ENCODE measurements around the gene MAFG. TPM values are rescaled to one million over a fixed set of nuclear protein-coding genes. Genes with fewer than 3 reads are reported as not detected.

MAFG gene
- total RNA-seq, 1 experiment from 2014 or later, result 22.9 TPM

DNA sequence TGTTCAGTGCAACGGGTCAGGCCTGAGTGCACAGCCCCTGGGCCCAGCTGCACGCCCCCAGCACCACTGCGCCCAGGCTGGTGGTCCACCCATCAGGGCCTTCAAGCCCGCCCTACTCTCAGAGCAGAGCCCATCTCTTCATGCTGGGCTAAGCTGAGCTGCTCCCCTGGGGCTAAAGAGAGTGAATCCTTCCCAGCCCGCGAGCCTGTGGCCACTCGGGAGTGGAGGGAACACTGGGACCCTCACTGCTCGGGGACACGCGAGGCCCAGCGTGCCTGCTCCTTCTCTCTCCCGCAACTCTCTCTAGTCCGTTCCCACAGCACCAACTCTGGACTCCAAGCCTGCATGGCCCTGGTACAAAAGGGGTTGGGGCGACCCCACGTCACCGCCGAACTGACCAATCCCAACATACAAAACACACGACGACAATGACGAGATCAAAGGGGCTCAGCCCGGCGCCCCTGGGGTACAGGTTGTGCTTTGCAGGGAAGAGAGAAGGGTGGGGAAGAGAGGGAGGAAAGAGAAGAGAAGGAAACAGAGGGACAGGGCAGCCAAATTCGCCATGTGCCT, 5.5 kb downstream of the MAFG start:
- ATAC-seq (no peak), DNase-seq (no peak)
- Histone ChIP-seq H3K9me3 (ENCODE audit: low read length) (no peaks in the 10 kb centered on the region), H3K27ac (ENCODE audit: low read length) (no peak overlapping the region), H3K4me2 (ENCODE audit: low read length) (no peak overlapping the region), H3F3A (ENCODE audit: low read length, unreplicated experiment) (no peaks in the 10 kb centered on the region), H3K9ac (ENCODE audit: low read length) (no peak overlapping the region), H3K36me3 (ENCODE audit: low read depth, low read length) (peaks cover 7% of the 10 kb centered on the region; the same call in 1 of the 2 replicates), H3K9me2 (replicated peaks; ENCODE audit: low read length) (no peaks in the 10 kb centered on the region), H3K4me3 (ENCODE audit: low read length) (no peak overlapping the region), H3K4me1 (ENCODE audit: insufficient read depth, low read length) (peaks cover 44% of the 10 kb centered on the region), H3K27me3 (ENCODE audit: low read length) (no peaks in the 10 kb centered on the region), H2AFZ (ENCODE audit: low read length) (no peak overlapping the region), H4K20me1 (ENCODE audit: low read length) (no peaks in the 10 kb centered on the region), H3K79me2 (ENCODE audit: low read length) (peaks cover 85% of the 10 kb centered on the region)
- intact Hi-C loops (cut with micrococcal nuclease), result no loop called here
- CTCF ChIA-PET, result no interaction called here
- no TSS peak for BruUV-seq (replicated peaks)
- POLR2A ChIA-PET (ENCODE audit: unreplicated experiment), result no interaction called here
- TF ChIP-seq EZH2phosphoT487 (IDR thresholded peaks at IDR 0.05; ENCODE audit: borderline replicate concordance, low read length) (no peak), CTCF (conservative IDR thresholded peaks at IDR 0.05; ENCODE audit: low read depth, low read length) (no peak), EZH2 (IDR thresholded peaks at IDR 0.05; ENCODE audit: low read length, unreplicated experiment) (no peak)

DNA sequence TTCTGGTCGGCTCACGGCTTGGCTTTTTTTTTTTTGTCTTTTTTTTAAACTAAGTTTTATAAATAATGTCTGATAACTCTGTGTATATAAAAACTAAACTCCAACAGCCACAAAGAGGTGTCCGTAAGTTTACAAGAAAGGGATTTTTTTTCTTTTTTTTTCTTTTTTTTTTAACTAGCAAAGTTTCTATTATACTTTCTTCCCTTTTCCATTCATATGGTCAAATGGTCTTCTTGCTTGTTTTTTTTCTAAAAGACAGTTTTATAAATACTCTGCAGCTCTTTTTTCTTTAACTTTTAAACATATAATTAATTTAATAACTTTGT, 6.0 kb downstream of the MAFG start:
- Histone ChIP-seq H3K9me2 (replicated peaks; ENCODE audit: low read length) (no peaks in the 10 kb centered on the region), H3K9me3 (ENCODE audit: low read length) (no peaks in the 10 kb centered on the region), H4K20me1 (ENCODE audit: low read length) (no peaks in the 10 kb centered on the region), H3K36me3 (ENCODE audit: low read depth, low read length) (peaks cover 7% of the 10 kb centered on the region; the same call in 1 of the 2 replicates), H2AFZ (ENCODE audit: low read length) (no peak overlapping the region), H3K27me3 (ENCODE audit: low read length) (no peaks in the 10 kb centered on the region), H3K4me3 (ENCODE audit: low read length) (no peak overlapping the region), H3K9ac (ENCODE audit: low read length) (no peak overlapping the region), H3K4me1 (ENCODE audit: insufficient read depth, low read length) (peaks cover 50% of the 10 kb centered on the region), H3K4me2 (ENCODE audit: low read length) (no peak overlapping the region), H3K79me2 (ENCODE audit: low read length) (peaks cover 85% of the 10 kb centered on the region), H3K27ac (ENCODE audit: low read length) (no peak overlapping the region), H3F3A (ENCODE audit: low read length, unreplicated experiment) (no peaks in the 10 kb centered on the region)
- ATAC-seq (no peak), DNase-seq (no peak)
- ChIA-PET CTCF (no interaction called here), POLR2A (ENCODE audit: unreplicated experiment) (no interaction called here)
- intact Hi-C loops (cut with micrococcal nuclease), result no loop called here
- BruUV-seq (replicated peaks), result no TSS peak
- TF ChIP-seq EZH2 (IDR thresholded peaks at IDR 0.05; ENCODE audit: low read length, unreplicated experiment) (no peak), CTCF (conservative IDR thresholded peaks at IDR 0.05; ENCODE audit: low read depth, low read length) (no peak), EZH2phosphoT487 (IDR thresholded peaks at IDR 0.05; ENCODE audit: borderline replicate concordance, low read length) (no peak)

DNA sequence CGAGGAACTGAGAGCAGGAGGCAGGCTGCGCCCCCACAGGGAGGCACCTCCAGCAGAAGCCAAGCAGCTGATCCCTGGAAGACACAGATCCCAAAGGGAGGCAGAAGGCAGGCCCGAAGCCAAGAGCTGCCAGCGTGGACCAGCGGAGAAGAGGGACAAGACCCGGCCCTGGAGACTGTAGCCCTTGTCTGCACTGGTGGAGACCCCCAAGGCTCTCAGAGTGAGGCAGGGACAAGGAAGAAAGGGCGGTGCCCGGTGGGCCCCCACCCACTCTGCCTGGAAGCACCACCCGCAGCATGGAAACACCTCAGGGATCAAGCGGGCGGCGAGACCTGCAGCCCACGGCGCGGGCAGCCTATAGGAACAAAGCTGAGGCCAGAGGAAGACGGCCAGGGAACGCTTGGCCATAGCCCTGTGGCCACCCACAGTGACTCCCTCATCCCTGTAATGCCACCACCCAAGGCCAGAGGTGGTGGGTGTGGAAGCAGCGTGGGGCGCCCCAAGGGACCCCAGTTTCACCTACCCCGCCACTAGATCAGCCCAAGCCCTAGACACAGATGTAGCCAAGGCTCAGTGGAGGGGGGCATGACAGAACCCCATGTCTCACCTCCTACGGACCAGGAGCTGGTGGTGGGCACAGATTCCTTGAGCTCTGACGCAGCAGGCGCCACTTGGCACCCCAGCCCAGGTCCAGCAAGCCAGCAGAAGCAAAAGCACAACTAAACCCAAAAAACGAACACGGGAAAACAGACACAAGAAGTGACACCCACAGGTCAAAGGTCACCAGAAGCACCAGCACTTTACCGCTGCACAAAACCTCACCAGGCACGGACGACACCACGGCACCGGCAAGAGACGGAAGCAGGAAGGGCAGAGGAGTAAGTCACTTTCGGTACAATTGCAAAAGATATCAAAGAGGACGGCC, 6.7 kb downstream of the MAFG start:
- no peak overlapping the region for H3K4me2 ChIP-seq (ENCODE audit: low read length)
- 0 out of 2 replicates have a peak, but pooled peaks cover 4% of the 10 kb centered on the region for H4K20me1 ChIP-seq (ENCODE audit: low read length)
- ATAC-seq (no peak), DNase-seq (no peak)
- H3K27ac ChIP-seq (ENCODE audit: low read length), result no peak overlapping the region
- no peaks in the 10 kb centered on the region for H3K9me3 ChIP-seq (ENCODE audit: low read length)
- intact Hi-C loops (cut with micrococcal nuclease), result no loop called here
- H3K9me2 ChIP-seq (replicated peaks; ENCODE audit: low read length), result no peaks in the 10 kb centered on the region
- no peaks in the 10 kb centered on the region for H3K27me3 ChIP-seq (ENCODE audit: low read length)
- ChIA-PET POLR2A (ENCODE audit: unreplicated experiment) (interaction anchor here (0.5 kb wide), 1 partner anchor 186 kb away, joined by 3 read pairs; no protein-coding TSS in a partner anchor), CTCF (no interaction called here)
- BruUV-seq (replicated peaks), result no TSS peak
- H3K9ac ChIP-seq (ENCODE audit: low read length), result no peak overlapping the region
- no peaks in the 10 kb centered on the region for H3F3A ChIP-seq (ENCODE audit: low read length, unreplicated experiment)
- no peak overlapping the region for H3K4me3 ChIP-seq (ENCODE audit: low read length)
- no peak overlapping the region for H2AFZ ChIP-seq (ENCODE audit: low read length)
- TF ChIP-seq CTCF (conservative IDR thresholded peaks at IDR 0.05; ENCODE audit: low read depth, low read length) (no peak), EZH2 (IDR thresholded peaks at IDR 0.05; ENCODE audit: low read length, unreplicated experiment) (no peak), EZH2phosphoT487 (IDR thresholded peaks at IDR 0.05; ENCODE audit: borderline replicate concordance, low read length) (no peak)
- peaks cover 52% of the 10 kb centered on the region for H3K4me1 ChIP-seq (ENCODE audit: insufficient read depth, low read length)
- peaks cover 85% of the 10 kb centered on the region for H3K79me2 ChIP-seq (ENCODE audit: low read length)
- peaks cover 7% of the 10 kb centered on the region; the same call in 1 of the 2 replicates for H3K36me3 ChIP-seq (ENCODE audit: low read depth, low read length)
